Bone marrow (tissue), 2 donors: ENCODE data around the gene NRF1.
A peak's percentile ranks its signal among the peaks of the same experiment; 100 is the strongest.

Source experiments
- DNase-seq, 2 donors: peaks; one replicate each; lab custom pipeline; 2025; lab: John Stamatoyannopoulos, UW

The NRF1 gene

GRCh38 chr7:129740574-129741410 is 129.3 kb downstream of the NRF1 start:
- no peak for DNase-seq

GRCh38 chr7:129741743-129742213 is 130.3 kb downstream of the NRF1 start:
- peak in 1 of 2 donors; percentile 6 for DNase-seq

DNA sequence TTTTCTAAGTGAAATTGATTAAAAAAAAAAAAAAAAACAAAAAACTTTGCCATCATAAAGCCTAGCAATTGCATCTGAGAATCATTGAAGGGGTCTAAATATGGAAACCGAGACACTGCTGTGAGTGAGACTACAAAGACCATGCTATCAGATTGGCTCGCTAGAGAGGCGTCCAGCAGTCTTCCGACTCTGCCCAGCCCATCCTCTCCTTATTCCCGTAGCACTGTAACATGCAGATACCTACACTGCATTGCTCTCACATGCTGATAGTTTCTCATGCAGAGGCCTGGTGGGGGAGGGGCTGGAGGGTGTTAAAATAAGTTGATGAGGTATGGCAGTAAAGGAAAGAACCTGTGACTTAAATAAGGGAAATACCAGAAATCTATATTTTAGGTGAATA is 130.7 kb downstream of the NRF1 start:
- DNase-seq, result no peak

- DNase-seq, result no peak
Observed at GRCh38 chr7:129746857-129747529, 135.5 kb downstream of the NRF1 start.

GRCh38 chr7:129748356-129749109 is 137.0 kb downstream of the NRF1 start:
- no peak for DNase-seq

- no peak for DNase-seq
Observed at GRCh38 chr7:129750091-129750490, 138.6 kb downstream of the NRF1 start.

DNA sequence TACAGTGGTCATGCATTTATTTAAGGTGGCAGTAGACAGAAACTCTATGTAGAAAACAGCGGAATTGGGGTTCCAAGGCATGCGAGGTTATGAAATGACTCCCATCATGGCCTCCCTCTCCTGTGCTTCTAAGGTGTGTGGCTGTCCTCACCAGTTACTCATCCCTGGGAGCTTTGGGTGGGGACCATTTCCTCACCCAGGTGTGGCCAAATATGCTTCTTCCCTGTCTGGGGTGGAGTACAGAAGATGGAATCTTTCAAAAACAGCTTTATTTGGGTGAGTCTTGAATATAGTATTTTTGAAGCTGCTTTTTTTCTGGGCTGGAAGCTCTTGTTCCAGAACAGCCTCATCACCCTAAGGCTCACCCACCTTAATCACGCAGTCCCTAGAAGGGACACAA is 139.0 kb downstream of the NRF1 start:
- DNase-seq, result no peak

DNA sequence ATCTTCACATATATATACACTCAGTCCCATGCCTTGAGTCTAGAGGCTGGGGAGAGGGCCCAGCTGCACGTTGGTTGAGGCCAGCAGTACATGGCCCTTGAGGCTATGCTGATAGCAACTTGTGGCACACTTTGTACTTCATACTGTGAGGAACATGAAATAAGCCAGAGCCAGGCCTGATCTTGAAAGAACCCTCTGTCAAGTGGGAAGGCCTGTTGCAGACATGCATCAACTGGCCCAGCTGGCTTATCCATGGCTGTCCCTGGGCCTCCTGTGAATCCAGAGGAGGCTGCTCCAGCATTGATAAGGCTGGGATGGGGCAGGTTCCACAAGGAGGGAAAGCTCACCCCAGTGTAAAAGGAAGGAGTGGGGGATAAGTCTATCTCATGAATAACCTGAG is 140.4 kb downstream of the NRF1 start:
- DNase-seq, result no peak

GRCh38 chr7:129752760-129753159 is 141.2 kb downstream of the NRF1 start:
- no peak for DNase-seq

DNA sequence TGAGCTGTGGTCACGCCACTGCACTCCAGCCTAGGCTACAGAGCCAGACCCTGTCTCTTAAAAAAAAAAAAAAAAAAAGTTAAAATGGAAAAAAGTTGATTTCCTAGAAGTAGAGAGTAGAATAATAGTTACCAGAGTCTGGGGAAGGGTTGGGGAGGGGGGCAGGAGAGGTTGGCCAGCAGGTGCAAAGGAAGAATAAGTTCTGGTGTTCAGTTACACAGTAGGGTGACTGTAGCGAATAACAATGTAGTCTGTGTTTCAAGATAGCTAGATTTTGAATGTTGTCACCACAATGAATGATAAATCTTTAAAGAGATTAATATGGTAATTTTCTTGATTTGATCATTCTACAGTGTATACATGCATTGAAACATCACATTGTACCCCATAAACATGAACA is 142.9 kb downstream of the NRF1 start:
- no peak for DNase-seq

GRCh38 chr7:129757991-129758390 is 146.5 kb downstream of the NRF1 start:
- DNase-seq, result no peak

DNA sequence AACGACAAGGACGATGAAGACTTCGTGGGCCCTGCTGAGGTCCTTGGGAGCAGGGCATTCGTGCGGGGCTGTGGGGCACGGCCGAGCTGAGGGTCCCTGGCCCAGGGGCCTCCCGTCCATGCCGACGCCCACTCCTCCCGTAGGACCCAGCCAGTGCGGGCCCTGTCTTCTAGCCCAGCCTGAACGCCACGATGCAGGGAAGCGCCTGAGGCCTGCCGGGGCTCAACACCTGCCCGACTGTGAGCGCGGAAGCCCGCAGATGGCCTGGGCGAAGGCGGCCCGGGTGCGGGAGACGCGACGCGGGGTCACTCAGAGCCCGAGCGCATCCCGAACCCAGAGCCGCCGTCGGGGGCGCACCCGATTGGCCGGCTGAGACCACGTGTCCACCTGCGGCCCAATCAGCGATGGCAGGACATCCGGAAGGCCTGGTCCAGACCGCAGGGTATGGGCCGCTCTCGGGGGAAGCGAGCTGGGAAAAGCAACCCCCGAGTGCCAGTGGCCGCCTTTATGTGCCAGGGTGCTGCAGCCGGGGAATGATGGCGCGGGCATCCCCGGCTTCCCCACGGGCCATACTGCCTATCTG is 151.0 kb downstream of the NRF1 start:
- no peak for DNase-seq

DNA sequence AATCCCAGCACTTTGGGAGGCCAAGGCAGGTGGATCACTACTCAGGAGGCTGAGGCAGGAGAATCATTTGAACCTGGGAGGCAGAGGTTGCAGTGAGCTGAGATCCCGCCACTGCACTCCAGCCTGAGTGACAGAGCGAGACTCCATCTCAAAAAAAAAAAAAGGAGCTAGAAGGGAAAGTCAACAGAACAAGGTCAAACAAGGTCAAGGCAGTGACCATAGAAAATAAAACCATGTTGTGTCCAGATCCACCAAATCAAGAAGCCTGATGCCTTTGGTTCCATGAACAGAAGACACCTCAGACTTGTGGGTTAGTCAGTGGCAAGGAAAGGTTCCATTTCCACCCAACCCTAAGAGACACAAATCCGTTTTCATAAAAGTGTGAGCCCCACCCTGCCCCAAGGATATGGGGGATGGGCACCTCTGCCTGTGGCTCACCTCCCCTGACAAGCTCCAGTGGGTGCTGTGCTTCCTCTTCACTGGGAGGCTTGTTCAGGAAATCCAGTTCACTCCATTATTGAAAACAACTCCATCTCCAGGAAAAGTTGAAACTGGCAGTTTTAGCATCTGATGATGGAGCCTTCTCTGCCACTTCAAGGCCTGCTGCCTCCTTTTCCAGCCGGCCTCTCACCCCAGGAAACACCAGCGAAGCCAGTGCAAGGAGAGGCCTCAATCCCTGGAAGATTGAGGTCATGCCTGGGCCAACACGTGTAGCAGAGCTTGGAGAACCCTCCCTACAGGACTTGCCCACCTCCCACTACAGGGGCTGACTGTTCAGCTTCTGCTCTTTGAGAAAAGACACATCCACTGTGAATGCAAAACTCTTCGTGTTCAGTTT is 152.9 kb downstream of the NRF1 start:
- no peak for DNase-seq

DNA sequence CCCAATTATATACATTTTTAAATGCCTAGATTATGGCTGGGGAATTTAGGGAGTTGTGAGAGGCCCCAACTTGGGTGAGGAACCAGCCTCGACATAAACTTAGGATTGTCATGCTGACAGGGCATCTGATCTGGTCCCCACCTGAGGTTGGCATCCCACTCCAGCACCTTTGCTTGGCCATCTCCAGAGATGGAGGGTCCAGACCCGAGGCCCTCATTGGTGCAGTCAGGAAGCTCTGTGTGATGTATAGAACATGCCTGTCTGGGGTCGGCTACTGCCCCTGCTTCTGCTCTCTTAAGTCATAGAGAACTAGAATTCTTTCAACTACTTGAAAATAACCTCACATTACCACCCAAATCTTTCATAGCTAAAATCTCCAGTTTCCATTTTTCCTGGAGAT is 153.8 kb downstream of the NRF1 start:
- no peak for DNase-seq

GRCh38 chr7:129767120-129768015 is 155.8 kb downstream of the NRF1 start:
- no peak for DNase-seq

DNA sequence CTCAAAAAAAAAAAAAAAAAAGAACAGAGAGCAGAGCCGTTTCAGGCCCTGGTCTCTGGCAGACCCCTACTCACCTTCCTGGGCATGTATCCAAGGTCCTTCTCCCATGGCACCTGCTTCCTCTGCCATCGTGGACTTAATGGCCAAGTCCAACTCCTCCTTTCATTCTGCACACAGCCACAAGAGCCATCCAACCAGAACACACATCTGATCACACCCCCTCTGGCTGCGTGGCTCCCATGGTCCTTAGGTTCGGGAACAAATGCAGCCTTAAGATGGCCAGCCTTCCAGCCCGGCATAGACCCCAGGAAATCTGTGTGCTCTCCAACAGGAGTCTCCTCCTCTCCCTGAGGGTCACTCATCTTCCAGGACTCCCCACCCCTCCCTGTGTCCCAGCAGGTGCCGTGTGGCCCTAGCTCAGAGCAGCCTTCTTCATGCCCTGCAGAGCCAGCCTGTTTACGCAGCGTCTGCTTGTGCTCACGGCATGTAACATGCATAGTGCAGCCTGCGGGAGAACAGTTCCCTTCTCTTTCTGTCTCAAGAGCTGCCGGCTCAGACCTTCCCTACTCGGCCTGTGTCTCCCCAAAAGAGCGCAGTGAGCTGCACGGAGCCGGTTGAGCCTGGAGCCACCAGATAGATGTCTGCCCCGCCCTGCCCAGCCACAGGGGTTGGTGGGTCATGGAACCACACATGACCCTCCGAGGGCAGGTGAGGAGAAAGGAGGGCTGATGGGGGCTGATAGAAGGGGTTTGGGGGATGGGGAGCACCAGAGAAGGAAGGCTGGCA is 157.3 kb downstream of the NRF1 start:
- DNase-seq, result no peak

DNA sequence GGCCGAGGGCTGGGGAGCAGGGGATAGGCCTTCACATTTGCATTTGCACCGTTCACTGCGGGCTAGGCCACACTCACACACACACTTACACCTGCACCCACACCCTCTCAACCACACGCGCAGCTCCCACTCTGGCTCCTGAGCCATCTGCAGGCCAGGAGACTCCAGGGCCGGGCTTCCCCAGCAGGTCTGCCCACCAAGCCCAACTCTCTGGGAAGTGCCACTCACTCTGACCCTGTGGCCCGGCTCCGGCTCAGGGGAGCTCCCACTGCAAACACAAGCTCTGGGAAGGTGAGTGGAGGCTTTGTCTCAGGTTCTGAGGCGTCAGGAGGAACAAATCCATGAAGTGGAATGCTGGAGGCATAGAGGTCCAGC is 157.9 kb downstream of the NRF1 start:
- no peak for DNase-seq

DNA sequence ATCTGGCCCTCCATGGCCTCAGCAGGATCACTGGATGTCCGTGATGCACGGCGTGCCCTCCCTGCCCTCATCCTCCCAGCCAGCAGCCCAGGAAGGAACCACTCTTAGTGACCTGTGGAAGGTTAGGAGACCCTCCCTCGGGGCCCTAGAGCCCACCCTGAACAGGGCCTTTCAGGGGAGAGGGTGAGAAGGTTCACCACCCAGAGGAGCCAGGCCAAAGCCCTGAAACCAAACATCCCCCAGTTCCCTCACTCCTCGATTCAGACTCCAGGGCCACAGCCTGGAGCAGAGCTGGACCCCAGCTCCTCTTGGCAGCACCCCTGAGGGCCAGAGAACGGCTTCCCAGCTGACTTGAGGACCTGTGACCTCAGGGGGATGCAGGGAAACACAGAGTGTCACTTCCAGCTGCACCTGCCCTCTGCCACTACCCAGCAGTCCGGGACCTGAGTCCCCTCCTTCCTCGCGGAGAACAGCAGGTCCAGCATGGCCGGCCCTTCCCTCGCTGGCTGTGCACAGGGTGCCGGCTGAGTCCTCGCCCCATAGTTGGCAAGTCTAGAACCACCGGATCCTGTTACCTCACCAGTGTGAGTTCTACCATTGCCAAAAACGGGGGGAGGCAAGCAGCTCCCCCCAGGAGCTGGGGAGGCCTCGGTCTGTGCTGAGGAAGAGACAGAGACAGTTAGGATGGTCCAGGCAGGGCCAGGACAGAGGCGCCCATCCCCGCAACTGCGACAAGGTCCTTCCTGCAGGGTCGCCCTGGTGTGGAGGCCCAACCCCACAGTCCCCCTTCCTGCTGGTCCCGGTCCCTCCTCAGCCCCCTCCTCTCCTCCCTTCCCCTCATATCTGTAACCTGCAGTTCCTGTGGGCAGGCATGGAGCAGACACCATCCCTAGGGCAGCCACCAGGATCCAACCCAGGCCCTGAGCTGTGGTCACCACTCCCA is 158.6 kb downstream of the NRF1 start:
- DNase-seq, result no peak
